Activated T-cell treated with anti-CD3 and anti-CD28 coated beads, Interleukin-2, amount 50 U/mL, for 1 hour (primary cell): ENCODE results near the gene IRS1.

ENCODE experiments used
- DNase-seq: peaks from one replicate; pipeline ENCODE4 v3.0.0-alpha.2; 2020

IRS1 gene

DNA sequence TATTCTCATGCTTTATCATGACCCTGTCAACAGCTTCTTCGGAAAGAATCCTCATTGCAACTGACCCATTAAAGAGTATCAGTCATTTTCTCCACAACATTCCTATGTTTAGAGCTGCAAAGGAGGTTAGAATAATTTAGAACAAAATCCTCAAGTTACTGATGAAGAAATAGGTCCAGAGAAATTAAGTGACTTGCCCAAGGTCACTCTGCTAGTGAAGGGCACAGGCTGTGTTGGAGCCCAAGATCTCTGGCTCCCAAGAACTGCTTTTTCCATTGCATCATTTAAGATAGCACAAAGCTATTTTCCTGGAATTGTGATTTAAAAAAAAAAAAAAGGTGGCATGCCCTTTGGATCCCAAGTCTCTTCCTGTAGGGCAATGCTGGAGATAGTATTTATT, 9.6 kb downstream of the IRS1 start:
- DNase-seq, result no peak

DNA sequence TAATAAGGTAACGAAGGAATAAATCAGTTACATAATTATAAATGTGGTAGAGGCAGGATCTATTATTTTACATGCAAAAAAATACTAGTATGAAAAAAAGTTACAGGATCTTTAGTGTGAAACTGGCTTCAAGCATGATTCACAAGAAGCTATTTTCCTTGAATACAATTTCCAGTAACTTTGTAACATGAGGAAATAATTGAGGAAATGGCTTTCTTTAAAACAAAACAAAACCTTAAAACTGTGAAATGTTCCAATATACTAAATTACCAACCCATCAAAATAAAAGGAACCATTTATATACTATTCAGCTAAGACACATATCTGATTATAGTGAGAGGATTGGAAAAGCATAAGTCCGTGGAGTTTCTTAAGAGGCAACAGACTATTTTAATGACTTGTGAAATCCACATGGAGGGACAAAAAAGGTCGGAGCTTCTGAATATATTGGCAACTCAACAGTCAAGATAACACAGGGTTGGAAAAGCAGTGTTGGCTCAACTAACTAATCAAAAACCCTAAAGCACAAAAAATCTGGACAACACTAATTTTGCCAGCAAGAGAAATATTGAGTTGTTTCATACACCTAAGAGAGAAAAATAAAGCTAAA, 10.6 kb downstream of the IRS1 start:
- no peak for DNase-seq

DNA sequence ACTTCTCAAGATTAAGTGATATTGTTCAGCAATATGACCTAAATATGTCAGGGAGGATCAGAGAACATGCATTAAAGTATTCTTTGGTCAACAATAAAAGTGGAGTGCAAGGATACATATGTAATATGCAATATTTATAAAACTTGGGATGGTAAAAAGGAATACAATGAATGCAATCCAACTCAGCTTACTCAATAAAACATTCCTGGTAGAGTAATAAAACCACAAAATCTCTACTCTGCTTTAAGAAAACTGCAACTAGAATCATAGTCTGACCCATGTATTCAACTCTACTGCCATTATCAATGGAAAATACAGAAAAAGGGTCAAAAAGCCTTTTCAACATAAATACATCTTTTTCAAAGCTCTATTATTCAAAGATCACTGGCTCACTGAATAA, 11.6 kb downstream of the IRS1 start:
- DNase-seq, result no peak

DNA sequence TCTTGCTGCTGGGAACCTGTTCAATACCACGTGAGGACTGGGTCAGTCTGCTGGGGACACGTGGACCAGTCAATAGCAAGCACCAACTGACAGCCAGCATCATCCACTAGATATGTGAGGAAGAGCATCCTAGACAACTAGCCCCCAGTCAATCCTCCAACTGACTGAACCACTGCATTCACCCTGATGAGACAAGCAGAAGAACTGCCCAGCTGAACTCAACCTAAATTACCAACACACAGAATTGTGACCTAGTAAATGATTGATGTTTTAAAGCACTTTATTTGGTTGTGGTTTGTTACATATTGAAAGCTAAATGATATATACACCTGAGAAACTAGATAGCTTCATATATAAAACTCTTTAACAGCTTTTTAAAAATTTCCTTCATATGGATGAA, 15.7 kb downstream of the IRS1 start:
- DNase-seq, result no peak

DNA sequence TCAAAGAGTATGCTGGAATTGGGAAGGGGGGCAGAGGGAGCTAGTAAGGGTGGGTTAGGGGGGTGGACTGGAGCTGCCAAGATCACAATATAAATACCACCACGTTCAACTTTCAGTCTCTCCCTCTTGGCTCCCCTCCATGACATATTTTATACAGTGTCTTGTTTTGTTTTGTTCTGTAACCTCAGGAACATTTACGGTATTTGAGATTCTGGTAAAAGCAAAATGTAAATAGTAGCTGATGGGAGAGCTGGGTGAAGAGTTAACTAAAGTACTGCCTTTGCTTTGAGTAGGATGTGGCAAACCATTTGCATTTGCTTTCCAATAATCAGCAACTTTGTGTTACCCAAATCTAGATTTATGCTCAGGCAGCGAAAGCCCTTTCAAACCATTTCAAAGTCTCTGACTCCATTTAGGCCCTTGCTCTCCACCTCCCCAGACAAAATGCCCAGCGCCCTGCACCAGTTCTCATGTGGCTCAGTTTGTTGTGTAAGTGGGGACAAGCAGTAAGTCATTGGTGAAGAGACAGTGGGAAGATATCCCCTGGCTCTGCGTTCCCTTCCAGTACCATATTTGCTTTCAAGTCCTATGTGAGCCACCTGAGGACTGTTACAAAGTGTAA, 17.4 kb downstream of the IRS1 start:
- DNase-seq, result no peak

DNA sequence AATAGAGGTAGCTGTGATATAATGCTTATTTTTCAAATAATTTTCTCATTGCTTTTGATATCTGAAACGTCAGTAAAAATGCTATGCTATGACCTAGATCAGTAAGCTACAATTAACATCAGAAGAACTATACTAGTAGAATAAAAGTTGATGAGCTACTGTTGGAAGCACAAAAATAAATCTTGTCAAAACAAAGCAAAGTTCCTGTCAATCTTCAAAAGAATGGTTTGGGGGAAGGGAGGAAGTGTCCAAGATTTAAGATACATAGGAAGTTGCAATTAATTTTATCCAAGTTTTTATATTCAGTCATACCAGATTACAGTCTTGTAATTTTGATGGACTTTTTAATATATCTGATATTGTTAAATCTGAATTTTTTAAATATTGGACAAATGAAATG, 19.2 kb downstream of the IRS1 start:
- DNase-seq, result no peak

DNA sequence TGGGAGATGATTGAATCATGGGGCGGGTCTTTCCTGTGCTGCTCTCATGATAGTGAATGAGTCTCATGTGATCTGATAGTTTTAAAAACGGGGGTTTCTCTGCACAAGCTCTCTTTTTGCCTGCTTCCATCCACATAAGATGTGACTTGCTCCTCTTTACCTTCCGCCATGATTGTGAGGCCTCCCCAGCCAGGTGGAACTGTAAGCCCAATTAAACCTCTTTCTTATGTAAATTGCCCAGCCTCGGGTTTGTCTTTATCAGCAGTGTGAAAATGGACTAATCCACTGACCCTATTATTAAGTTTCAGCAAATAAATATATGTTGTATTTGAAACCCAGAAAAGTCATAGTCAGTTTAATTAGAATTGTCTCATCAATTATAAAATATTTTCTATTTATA, 22.0 kb downstream of the IRS1 start:
- no peak for DNase-seq

DNA sequence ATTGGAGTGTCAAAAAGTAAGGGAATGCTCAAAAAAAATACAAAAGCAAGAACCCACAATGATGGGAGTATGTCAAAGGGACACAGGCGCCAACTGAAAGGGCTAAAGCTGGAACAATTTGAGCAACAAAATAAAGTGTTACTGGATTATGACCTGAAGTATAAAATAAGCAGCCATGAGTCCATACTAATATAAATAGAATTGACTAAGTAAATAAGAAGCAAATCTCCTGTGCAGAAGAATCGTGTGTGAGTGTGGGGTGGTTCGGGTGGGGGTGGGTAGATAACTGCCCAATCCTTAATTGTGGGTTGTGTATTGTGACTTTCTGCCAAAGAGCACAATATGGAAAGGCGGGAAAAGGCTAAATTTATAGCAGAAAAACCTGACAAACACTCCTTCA, 23.5 kb downstream of the IRS1 start:
- no peak for DNase-seq

DNA sequence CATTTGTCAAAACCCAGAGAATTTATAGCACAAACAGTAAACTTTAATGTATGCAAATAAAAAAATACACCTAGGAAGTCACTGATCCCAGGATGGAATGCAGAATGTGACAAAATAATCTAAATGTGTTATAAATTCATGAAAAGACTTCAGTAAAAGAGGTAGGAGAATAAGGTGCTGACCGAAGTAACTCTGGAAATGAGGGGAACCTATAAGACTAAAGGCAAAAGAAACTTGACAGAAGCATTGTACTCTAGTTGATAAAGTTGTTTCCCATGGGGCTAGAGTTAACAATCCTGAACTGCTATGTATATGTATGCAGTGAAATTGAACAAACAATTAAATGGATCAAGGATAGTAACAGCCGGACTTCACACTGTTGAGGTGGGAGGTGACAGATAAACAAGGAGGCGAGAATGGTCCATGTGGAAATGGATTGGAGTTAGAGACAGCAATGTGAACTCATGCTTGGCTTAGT, 24.5 kb downstream of the IRS1 start:
- no peak for DNase-seq

DNA sequence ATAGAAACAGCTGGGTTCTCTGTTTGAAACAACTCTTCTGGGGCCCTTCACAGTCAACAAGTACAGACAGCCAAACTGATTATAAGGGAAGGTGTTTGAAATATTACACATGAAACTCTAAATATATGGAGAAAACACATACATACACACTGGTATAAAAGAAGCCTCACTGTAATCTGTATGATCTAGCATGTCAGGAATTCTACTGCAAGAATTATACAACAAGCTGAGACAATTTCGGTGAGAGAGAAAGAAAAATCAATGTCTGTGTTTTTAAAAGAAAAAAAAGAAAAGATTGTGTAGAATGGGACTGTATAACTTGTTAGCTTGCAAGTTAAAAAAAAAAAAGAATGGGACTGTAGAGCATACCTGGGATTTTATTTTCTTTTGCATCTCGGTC, 26.3 kb downstream of the IRS1 start:
- DNase-seq, result no peak

DNA sequence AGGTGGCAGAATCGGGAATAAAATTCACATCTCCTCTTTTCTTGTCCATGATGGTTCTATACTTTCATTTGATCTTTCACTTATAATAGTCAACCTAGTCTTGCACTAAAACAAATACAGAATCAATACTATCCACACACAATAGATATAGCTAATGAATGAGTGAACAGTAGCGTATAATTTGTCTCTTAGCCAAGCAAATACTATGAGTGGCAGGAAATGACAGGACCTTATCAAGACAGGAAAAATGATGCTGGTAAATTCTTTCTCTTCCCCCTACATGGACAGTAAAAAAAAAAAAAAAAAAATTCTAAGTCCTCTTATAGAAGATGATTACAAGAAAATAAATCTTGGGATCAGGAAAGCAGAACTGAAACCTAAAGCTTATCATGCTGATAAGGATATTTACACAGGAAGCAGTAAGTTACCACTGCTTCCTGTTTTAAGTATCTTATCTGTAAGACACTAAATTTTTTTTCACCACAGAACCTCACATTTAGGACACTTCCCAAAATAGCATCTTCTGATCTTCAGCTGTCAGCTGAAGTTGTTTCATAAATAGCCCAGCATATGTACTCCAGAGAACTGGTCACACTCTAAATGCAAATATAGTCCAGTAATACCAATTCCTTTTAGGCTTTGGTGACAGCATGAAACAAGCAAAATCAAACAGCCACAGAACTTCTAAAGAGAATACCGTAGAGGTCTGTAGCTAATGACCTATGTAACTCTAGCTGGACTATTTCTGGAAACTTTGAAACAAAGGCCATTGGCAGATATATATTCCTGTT, 27.0 kb downstream of the IRS1 start:
- no peak for DNase-seq

DNA sequence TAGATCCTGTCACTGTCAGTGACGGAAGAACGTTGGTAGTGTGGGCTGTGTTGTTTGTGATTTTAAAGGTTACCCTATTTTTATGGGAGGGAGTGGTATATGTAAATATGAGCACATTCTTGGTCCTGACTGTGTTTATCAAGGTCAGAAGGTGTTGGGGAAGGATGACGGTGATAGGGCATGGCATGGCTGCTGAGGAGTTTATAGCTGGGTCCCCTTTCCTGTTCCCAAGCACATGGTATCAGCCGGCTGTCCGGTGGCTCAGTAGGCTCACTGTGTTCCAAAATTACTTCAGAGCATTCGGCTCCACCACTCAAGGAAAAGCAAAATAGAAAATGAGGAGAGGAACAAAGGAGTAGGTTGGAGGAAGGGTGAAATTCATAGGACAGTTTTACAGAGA, 28.6 kb downstream of the IRS1 start:
- DNase-seq, result no peak

DNA sequence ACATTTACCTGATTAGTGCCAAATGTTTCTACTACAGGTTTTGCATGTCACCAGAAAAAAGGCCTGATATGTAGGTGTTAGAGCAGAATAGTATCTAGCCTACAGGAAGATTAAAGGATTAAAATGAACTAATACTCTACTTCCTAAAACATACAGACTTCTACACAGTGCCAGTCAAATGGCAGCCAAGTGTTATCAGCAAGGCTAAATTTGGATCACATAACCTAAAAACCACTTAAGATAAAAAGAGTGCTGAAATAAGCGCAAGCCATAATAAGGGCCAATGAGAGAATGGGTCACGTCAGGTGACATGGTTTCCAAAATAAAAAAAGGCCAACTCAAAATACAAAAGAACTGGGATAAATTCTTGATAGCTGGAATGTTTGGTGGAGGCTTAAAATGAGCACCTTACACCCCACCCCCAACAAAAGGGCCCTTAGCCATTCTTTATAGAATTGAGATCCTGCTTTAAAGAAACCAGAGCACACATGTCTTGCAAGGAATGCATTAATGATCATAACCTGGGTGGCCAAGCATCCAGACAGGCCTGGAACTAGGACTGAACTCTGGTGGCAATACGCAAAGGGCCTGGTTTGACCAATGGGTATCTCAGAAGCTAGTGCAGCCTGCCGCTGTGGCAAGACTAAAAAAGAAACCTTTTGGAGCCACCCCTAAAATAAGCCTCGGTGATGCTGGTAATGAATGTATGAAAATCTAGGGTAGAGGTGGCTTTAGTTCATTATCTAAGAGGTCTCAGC, 32.4 kb downstream of the IRS1 start:
- no peak for DNase-seq

DNA sequence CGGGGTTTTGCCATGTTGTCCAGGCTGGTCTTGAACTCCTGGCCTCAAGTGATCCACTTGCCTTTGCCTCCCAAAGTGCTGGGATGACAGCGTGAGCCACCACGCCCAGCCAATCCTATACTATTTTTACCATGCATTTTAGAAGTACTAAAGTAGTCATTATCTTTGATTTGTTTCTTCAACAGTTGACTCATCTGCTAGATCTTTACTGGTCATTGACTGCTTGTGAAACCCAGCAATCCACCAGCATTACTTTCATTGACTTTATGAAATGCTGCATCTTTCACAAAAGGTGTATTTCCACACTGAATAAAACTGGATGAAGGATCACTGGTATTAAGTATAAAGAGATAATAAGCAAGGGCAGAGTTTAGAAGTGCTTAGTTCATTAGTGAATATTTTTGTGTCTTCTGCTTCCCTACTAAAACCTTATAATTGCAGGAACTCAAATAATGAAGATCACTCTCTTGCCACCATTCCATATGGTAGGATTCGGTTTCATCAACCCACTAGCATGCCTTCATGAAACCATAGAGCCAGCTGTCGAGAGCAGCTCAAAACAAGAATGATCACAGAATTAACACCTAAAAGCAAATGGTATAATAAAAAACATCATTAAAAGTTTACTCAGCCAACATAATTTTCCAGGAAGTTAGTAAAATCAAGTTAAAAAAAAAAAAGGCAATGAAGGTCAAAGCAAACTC, 33.1 kb downstream of the IRS1 start:
- DNase-seq, result no peak

DNA sequence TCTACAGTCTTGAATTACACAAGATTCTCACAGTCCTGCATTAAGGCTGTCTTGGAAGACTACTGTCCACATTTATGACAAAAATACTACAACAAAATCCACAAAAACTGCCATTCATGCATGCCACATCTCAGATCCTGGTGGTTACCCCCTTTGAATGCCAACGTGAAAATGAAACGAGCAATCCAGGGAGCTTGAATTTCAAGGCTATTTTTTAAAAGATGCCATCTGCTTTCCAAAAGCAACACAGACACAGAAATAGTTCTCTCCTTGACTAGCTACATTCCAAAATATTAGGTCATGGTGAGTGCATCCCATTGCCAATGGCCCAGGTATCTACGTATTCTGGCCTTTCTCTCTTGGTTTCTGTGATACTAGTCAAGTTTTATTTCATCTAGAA, 36.3 kb downstream of the IRS1 start:
- no peak for DNase-seq

DNA sequence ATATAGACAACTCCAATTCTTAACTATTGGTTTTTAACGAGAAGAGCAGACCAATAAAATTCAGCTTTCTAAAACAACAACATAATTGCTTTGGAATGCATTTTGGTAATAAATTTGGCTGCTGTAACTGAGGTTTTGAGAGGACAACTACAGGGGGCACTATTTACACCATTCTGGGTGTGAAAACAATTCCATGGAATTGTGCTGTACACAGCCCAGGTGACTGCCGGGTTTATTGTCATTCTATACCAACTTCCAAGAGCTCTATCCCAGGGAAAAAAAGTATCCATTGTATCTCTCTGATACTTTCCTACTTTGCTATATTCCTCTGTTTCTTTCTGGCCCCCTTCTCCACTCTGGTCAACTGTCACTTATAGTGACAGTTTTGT, 38.4 kb downstream of the IRS1 start:
- DNase-seq, result no peak

DNA sequence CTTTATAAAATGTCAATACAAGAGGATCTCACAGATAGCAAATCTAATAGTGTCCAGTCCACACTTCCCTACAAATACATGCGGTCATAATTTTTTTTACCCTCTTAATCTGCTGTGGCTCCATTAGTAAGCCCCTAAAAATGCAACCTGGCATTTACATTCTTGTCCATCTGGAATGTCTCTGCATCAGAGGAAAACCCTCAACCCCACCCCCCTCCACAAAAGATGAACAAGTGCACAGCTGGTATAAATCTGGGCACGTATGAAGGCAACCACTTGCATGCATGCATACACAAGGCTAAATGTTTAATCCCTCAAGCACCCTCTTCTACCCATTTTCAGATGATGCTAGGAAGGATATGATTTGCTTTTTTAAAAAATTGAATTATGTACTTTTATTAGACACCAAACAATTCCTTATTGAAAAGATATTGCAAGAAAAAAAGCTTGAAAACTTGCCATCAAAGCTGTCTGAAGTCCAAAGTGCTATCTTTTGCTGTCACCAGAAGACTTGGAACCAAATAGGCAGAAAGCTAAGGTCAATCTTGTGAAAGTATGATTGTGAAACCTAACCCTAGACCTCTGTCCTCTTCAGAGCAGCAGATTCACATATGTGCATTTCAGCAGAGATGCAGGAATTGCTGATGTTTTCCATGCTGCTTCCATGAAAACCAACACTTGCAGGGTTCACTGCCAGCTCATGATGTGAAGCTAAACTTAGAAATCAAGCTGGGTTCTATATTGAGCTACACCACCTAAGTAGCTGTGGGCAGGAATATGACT, 39.0 kb downstream of the IRS1 start:
- no peak for DNase-seq

DNA sequence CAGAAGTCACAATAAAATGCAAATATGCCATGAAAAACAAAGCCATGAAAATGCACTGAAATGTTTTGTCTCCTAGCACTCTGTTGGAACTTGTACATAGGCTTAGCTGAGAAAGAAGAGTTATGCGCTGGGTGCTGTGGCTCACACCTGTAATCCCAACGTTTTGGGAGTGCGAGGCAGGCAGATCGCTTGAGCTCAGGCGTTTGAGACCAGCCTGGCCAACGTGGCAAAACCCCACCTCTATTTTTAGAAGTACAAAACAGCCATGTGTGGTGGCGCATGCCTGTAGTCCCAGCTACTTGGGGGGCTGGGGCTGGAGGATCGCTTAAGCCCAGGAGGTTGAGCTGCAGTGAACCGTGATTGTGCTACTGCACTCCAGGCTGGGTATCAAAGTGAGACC, 39.9 kb downstream of the IRS1 start:
- no peak for DNase-seq

DNA sequence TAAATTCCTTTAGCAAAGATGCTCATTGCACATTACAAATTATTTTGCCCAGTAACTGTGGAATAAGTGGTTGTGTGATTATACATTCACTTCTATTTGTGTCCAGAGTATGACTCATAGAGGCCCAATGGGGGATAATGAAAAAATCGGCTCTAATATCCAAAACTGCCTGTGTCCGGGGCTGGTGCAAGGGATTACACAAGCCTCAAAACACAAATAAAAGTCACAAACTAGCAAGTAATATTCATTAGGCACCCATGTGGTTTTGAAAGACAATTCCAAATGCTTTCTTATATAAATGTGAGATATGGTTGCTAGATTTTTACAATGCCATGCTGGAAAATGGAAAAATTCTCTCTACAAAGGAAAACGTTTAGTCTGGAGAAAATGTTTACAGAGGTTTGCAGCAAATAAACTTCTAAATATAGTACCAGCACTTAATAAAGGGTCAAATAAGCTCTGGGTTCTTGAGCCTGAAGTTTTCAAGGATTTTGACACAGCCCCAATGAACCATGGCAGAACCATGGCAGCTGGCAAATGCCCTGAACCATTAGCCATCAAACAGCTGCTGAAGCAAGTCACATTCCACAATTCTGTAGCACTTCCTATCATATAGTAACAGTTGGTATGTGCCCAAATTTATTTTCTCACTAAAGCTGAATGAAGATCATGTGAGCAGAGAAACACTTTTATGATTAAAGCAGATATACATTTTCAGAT, 40.5 kb downstream of the IRS1 start:
- DNase-seq, result no peak

DNA sequence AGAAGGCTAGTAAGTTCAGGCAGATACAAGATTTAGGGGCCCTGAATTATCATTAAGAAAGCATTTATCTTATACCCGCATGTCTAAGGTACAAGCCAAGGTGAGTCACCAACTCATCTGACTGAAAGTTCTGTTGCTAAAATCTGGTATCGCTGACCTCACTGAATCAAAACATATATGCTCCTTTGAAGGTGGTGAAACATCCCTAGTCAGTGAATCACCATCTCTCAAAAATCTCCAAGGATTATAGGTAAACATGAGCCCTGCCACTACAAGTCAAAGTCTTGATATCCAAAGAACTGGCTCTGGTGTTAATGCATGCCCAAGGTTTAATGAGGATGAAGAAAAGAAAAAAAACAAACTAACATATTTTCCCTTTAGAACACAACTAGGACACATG, 43.5 kb downstream of the IRS1 start:
- no peak for DNase-seq

DNA sequence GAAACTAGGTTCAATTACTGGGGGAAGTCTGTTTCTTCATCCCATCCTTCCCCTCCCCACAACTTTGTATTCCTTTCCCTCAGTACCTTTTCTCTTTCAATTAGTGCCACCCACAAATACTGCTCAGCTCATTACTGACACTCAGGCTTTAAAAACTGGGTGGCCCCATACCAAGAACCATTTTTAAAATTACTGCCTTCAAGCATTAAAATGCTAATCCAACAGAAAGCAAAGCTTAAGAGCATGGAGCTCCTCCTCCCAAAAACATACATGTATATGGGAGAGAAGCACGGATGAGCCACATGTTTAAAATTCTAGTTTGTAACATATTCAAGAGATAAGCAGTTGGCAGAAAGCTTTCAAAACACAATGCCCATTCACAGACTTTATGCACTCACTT, 44.0 kb downstream of the IRS1 start:
- DNase-seq, result no peak
